ENCODE measurements around the gene EVA1A. TPM values are rescaled to one million over a fixed set of nuclear protein-coding genes. Genes with fewer than 3 reads are reported as not detected.

Gene EVA1A
- total and polyA plus RNA-seq, 2 donors (not counting 1 experiment from before 2014, with no cell fraction given), result 22.8 to 31.7 TPM

DNA sequence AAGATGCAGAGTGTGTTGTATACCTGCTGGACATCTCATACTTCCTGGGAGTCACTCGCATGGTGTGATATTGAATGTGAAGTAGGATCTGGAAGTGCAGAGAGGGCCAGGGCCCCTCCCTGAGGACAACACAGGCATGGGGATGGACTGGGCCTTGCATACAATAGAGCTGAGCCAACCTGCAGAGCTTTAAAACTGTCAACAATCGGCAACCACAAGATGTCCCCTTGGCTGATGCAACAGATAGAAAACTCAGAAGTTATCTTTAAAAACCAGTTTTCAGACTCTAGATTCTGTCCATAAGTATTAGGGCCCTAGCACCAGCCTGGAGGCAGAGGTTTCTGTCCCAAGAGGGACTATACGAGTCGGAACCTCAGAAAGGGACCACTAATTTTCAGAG lies 19.7 kb downstream of the EVA1A start:
- no peak for DNase-seq (ENCODE audit: low read depth in 2 of 2)
- H4K20me1 ChIP-seq (ENCODE audit: control insufficient read depth, extremely low read depth, insufficient read depth, low read length), result no peaks in the 10 kb centered on the region
- H3K9ac ChIP-seq (ENCODE audit: insufficient read depth, low read length), result no peak overlapping the region
- no peaks in the 10 kb centered on the region for H3K9me3 ChIP-seq (ENCODE audit: control insufficient read depth, insufficient read depth, low read depth, low read length)
- no peak overlapping the region for H3K27ac ChIP-seq (ENCODE audit: insufficient read depth, low read length)
- peaks cover 2% of the 10 kb centered on the region for H3K36me3 ChIP-seq (ENCODE audit: control insufficient read depth, insufficient read depth, low read length)
- H3K79me2 ChIP-seq (ENCODE audit: control insufficient read depth, insufficient read depth, low read length), result peaks cover 33% of the 10 kb centered on the region
- no peak overlapping the region for H3K4me2 ChIP-seq (ENCODE audit: extremely low read depth, insufficient read depth, low read length)
- no peak for TF ChIP-seq EZH2 (IDR thresholded peaks at IDR 0.05; ENCODE audit: low read length, missing control alignments)
- TF ChIP-seq, protein P1, sequence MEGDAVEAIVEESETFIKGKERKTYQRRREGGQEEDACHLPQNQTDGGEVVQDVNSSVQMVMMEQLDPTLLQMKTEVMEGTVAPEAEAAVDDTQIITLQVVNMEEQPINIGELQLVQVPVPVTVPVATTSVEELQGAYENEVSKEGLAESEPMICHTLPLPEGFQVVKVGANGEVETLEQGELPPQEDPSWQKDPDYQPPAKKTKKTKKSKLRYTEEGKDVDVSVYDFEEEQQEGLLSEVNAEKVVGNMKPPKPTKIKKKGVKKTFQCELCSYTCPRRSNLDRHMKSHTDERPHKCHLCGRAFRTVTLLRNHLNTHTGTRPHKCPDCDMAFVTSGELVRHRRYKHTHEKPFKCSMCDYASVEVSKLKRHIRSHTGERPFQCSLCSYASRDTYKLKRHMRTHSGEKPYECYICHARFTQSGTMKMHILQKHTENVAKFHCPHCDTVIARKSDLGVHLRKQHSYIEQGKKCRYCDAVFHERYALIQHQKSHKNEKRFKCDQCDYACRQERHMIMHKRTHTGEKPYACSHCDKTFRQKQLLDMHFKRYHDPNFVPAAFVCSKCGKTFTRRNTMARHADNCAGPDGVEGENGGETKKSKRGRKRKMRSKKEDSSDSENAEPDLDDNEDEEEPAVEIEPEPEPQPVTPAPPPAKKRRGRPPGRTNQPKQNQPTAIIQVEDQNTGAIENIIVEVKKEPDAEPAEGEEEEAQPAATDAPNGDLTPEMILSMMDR (conservative IDR thresholded peaks at IDR 0.05 in 1 of 2, IDR thresholded peaks at IDR 0.05 in 1 of 2; ENCODE audit: low read depth in 1 of 2, low read length in 2 of 2), result no peak
- peaks cover 5% of the 10 kb centered on the region for H3K4me1 ChIP-seq (ENCODE audit: control insufficient read depth, extremely low read depth, insufficient read depth, low read length)
- no peak overlapping the region for H2AFZ ChIP-seq (ENCODE audit: low read length)
- no peak overlapping the region for H3K4me3 ChIP-seq (replicated peaks in 1 of 4; ENCODE audit: control extremely low read depth in 1 of 4, insufficient read depth in 1 of 4, low read depth in 3 of 4, low read length in 4 of 4)
- H3K27me3 ChIP-seq (ENCODE audit: control insufficient read depth, insufficient read depth, low read length), result no peaks in the 10 kb centered on the region

DNA sequence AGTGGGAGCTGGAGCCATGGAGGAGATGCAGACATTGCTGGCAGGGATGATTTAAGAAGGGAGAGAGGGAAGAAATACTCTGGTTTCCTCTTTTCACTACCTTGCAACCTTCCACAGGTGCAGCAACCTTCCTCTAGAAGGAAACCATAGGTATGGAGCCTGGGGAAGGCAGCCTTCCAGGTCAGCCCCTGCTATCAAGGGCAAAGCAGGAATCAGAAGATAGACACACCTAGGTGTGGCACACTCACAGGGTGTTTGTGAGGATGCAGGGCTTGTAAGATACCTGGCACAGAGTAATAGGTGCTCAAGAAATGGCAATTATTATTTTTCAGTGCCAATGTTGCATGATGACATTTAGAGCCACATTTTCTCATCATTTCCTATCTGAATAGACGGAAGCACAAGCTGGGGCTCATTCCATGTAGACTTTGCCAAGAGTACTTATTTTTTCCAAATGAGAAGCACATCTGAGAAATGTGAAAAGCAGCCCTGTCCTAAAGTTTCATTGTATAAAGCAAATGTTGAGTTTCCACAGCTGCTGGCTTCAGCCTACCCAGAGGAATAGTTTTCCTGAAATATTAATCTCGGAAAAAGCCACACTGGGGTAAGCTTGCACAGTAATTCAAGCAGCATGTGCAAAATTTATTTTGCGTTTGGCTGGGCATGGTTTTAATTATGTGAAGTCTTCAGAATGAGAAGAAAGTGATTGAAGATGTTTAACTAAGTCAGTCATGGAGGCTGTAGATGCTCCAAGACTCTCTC lies 20.6 kb downstream of the EVA1A start:
- Histone ChIP-seq H3K4me3 (replicated peaks in 1 of 4; ENCODE audit: control extremely low read depth in 1 of 4, insufficient read depth in 1 of 4, low read depth in 3 of 4, low read length in 4 of 4) (no peak overlapping the region), H3K36me3 (ENCODE audit: control insufficient read depth, insufficient read depth, low read length) (peaks cover 2% of the 10 kb centered on the region), H3K9me3 (ENCODE audit: control insufficient read depth, insufficient read depth, low read depth, low read length) (no peaks in the 10 kb centered on the region), H3K9ac (ENCODE audit: insufficient read depth, low read length) (no peak overlapping the region), H2AFZ (ENCODE audit: low read length) (no peak overlapping the region), H3K79me2 (ENCODE audit: control insufficient read depth, insufficient read depth, low read length) (peaks cover 31% of the 10 kb centered on the region), H3K4me1 (ENCODE audit: control insufficient read depth, extremely low read depth, insufficient read depth, low read length) (peaks cover 5% of the 10 kb centered on the region), H4K20me1 (ENCODE audit: control insufficient read depth, extremely low read depth, insufficient read depth, low read length) (no peaks in the 10 kb centered on the region), H3K27me3 (ENCODE audit: control insufficient read depth, insufficient read depth, low read length) (no peaks in the 10 kb centered on the region), H3K4me2 (ENCODE audit: extremely low read depth, insufficient read depth, low read length) (no peak overlapping the region), H3K27ac (ENCODE audit: insufficient read depth, low read length) (no peak overlapping the region)
- DNase-seq (ENCODE audit: low read depth in 2 of 2), result peak in 1 of 2 donors; percentile 15
- TF ChIP-seq EZH2 (IDR thresholded peaks at IDR 0.05; ENCODE audit: low read length, missing control alignments), result no peak
- TF ChIP-seq, protein P1 (conservative IDR thresholded peaks at IDR 0.05 in 1 of 2, IDR thresholded peaks at IDR 0.05 in 1 of 2; ENCODE audit: low read depth in 1 of 2, low read length in 2 of 2), result no peak

DNA sequence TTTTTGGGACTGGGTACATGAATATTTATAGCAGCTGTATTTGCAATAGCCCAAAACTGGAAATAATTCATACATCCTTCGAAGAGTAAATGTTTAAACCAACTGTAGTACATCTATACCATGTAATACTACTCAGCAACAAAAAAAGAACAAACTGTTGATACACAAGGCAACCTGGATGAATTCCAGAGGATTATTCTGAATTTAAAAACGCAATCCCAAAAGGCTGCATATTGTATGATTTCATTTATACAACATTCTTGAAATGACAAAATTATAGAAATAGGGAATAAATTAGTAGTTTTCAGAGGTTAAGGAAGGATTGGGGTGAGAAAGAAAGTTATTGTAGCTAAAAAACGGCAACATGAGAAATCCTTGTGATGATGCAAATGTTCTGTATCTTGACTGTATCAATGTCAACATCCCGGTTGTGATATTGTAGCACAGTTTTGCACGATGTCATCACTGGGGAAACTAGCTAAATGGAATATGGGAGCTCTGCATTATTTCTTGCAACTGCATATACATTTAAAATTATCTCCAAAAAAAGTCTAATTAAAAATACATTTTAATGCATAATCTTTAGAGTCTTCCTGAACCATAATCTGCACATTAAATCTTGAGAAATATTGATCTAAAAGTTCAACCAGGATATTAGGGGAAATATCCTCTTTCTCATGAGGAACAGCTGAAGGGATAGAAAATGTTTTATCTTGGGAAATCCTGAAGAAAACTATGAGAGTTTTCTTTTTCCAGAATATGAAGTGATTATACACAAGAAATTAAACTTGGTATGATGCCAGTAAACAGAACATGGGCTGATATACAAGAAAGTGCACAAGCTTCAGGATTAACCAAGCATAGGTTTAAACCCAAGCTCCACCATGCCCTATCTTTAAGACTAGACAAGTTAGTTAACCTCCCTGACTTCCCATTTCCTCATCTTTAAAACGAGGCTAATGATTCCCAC lies 21.9 kb downstream of the EVA1A start:
- no peaks in the 10 kb centered on the region for H4K20me1 ChIP-seq (ENCODE audit: control insufficient read depth, extremely low read depth, insufficient read depth, low read length)
- H3K4me1 ChIP-seq (ENCODE audit: control insufficient read depth, extremely low read depth, insufficient read depth, low read length), result peaks cover 5% of the 10 kb centered on the region
- no peak overlapping the region for H3K4me3 ChIP-seq (replicated peaks in 1 of 4; ENCODE audit: control extremely low read depth in 1 of 4, insufficient read depth in 1 of 4, low read depth in 3 of 4, low read length in 4 of 4)
- H2AFZ ChIP-seq (ENCODE audit: low read length), result no peak overlapping the region
- H3K27me3 ChIP-seq (ENCODE audit: control insufficient read depth, insufficient read depth, low read length), result no peaks in the 10 kb centered on the region
- peak in 1 of 2 donors; percentile 21 for DNase-seq (ENCODE audit: low read depth in 2 of 2)
- H3K9me3 ChIP-seq (ENCODE audit: control insufficient read depth, insufficient read depth, low read depth, low read length), result no peaks in the 10 kb centered on the region
- peaks cover 2% of the 10 kb centered on the region for H3K36me3 ChIP-seq (ENCODE audit: control insufficient read depth, insufficient read depth, low read length)
- no peak overlapping the region for H3K4me2 ChIP-seq (ENCODE audit: extremely low read depth, insufficient read depth, low read length)
- no peak overlapping the region for H3K9ac ChIP-seq (ENCODE audit: insufficient read depth, low read length)
- TF ChIP-seq, protein P1 (conservative IDR thresholded peaks at IDR 0.05 in 1 of 2, IDR thresholded peaks at IDR 0.05 in 1 of 2; ENCODE audit: low read depth in 1 of 2, low read length in 2 of 2), result no peak
- TF ChIP-seq EZH2 (IDR thresholded peaks at IDR 0.05; ENCODE audit: low read length, missing control alignments), result no peak
- peaks cover 28% of the 10 kb centered on the region for H3K79me2 ChIP-seq (ENCODE audit: control insufficient read depth, insufficient read depth, low read length)
- no peak overlapping the region for H3K27ac ChIP-seq (ENCODE audit: insufficient read depth, low read length)

All from fibroblast of lung (primary cell).